GM12801 (cell line): ENCODE data around the gene SDHA.

Experiments used
- CTCF ChIP-seq: IDR thresholded peaks from one replicate; pipeline ENCODE4 v1.5.1; 2011; ENCODE audit warnings: control low read depth; ENCODE audit not compliant: insufficient read length; ENCODE audit errors: extremely low read depth

SDHA gene

GRCh38 chr5:302966-303365 is 84.8 kb downstream of the SDHA start:
- TF ChIP-seq CTCF = no peak

- TF ChIP-seq CTCF = no peak
These were observed 86.9 kb downstream of the SDHA start for GRCh38 chr5:305050-305449.

- TF ChIP-seq CTCF = no peak
These were observed 87.3 kb downstream of the SDHA start for GRCh38 chr5:305459-305858.

GRCh38 chr5:306011-306805 is 88.1 kb downstream of the SDHA start:
- no peak for TF ChIP-seq CTCF
